Endothelial cell of umbilical vein (primary cell): ENCODE data around the gene TMUB2. TPM values are rescaled to one million over a fixed set of nuclear protein-coding genes. Genes with fewer than 3 reads are reported as not detected.

ENCODE experiments used
- BruUV-seq: library from RNA; stranded (reverse); fragments of 400-500 nt; replicated peaks from 2 replicates; lab custom pipeline; 2021; lab: Mats Ljungman, UMichigan
- CTCF ChIA-PET: fragments of 300-600, 350-600 bp; sonication (Branson Sonifier 250); formaldehyde crosslinking; loops from one replicate; lab custom pipeline; 2021; ENCODE audit warnings: antibody characterized with exemption, inconsistent platforms; lab: Charles Lee
- POLR2A ChIA-PET: fragments of 300-600, 350-600 bp; sonication (Branson Sonifier 250); formaldehyde crosslinking; loops from one replicate; lab custom pipeline; 2021; ENCODE audit warnings: antibody characterized with exemption, inconsistent platforms; lab: Charles Lee
- DNase-seq: peaks from one replicate; pipeline ENCODE4 v3.0.0-alpha.2; 2011; ENCODE audit warnings: low read depth, low spot score
- FAIRE-seq: peaks from 2 replicates; lab custom pipeline; 2011; peaks lifted over from hg19 to GRCh38; lab: Jason Lieb, UNC
- H2AFZ ChIP-seq: 2 replicates; pipeline ENCODE4 v1.6.0; 2012; ENCODE audit warnings: low read depth, low read length, control low read depth, inconsistent platforms
- H3K27ac ChIP-seq: 2 replicates; pipeline ENCODE4 v1.5.1; 2011; ENCODE audit warnings: low read depth, mild to moderate bottlenecking, control low read depth, low read length, moderate library complexity; ENCODE audit not compliant: insufficient read depth
- H3K27me3 ChIP-seq, 2 experiments: 2 replicates each; pipeline versions ENCODE4 v1.6.0 to v1.6.1; 2011; ENCODE audit warnings: low read length in 2 of 2, mixed read lengths in 1 of 2; ENCODE audit not compliant: control insufficient read depth in 2 of 2, insufficient read depth in 2 of 2
- H3K36me3 ChIP-seq, 2 experiments: 2 replicates in 1 of 2; 3 replicates in 1 of 2; pipeline ENCODE4 v1.5.1; 2011; ENCODE audit warnings: low read length in 2 of 2, mild to moderate bottlenecking in 1 of 2, moderate library complexity in 1 of 2; ENCODE audit not compliant: control insufficient read depth in 2 of 2, insufficient read depth in 2 of 2; ENCODE audit errors: extremely low read depth in 1 of 2
- H3K4me1 ChIP-seq: 3 replicates; pipeline ENCODE4 v1.5.1; 2011; ENCODE audit warnings: mild to moderate bottlenecking, low read length; ENCODE audit not compliant: control insufficient read depth, insufficient read depth; ENCODE audit errors: extremely low read depth
- H3K4me2 ChIP-seq: 2 replicates; pipeline ENCODE4 v1.6.1; 2011; ENCODE audit warnings: low read length, control low read depth, mixed read lengths; ENCODE audit not compliant: insufficient read depth
- H3K4me3 ChIP-seq, 3 experiments: fragments of 200-600 bp in 1 of 3; sonication (generic), shearing (Covaris generic) in 1 of 3; replicated peaks in 1 of 3; 2 replicates each; pipeline ENCODE4 v1.5.1; 2011 to 2016; ENCODE audit warnings: control low read depth in 3 of 3, low read length in 3 of 3, mild to moderate bottlenecking in 2 of 3, inconsistent platforms in 1 of 3, low read depth in 1 of 3, moderate library complexity in 1 of 3; ENCODE audit not compliant: insufficient read depth in 1 of 3
- H3K79me2 ChIP-seq: 2 replicates; pipeline ENCODE4 v1.6.0; 2012; ENCODE audit warnings: low read length, inconsistent platforms; ENCODE audit not compliant: control insufficient read depth, insufficient read depth
- H3K9ac ChIP-seq: replicated peaks from 2 replicates; pipeline ENCODE3; 2011; ENCODE audit warnings: low read length, control low read depth; ENCODE audit not compliant: insufficient read depth; ENCODE audit errors: extremely low read depth
- H3K9me1 ChIP-seq: replicated peaks from 3 replicates; pipeline ENCODE4 v1.6.0; 2011; ENCODE audit warnings: mild to moderate bottlenecking, low read length; ENCODE audit not compliant: control insufficient read depth, insufficient read depth; ENCODE audit errors: extremely low read depth
- H3K9me3 ChIP-seq: replicated peaks from 2 replicates; pipeline ENCODE4 v1.5.1; 2012; ENCODE audit warnings: low read length, inconsistent platforms; ENCODE audit not compliant: control insufficient read depth, insufficient read depth
- H4K20me1 ChIP-seq: replicated peaks from 2 replicates; pipeline ENCODE3; 2011; ENCODE audit warnings: mild to moderate bottlenecking, low read length; ENCODE audit not compliant: control insufficient read depth, insufficient read depth; ENCODE audit errors: extremely low read depth
- MYC ChIP-seq: IDR thresholded peaks from one replicate; pipeline ENCODE4 v1.6.1; 2011; ENCODE audit warnings: mild to moderate bottlenecking, low read depth, low read length
- POLR2A ChIP-seq: IDR thresholded peaks from 2 replicates; pipeline ENCODE4 v1.6.1; 2012; ENCODE audit warnings: low read depth, mild to moderate bottlenecking, control low read depth, low read length
- dilution Hi-C: fragments of 300-500 bp; cut with MboI; formaldehyde crosslinking; loops from one replicate; pipeline ENCODE4 v1.15.0; 2019; ENCODE audit warnings: low sequenced_read_pairs; ENCODE audit not compliant: extremely low pct_ligation_motif_present
- intact Hi-C: fragments of 100-400 bp; cut with micrococcal nuclease; formaldehyde crosslinking; loops from one replicate; pipeline ENCODE4 v1.10.0; 2022
- polyA plus RNA-seq, 4 experiments: library from polyadenylated mRNA; depleted of rRNA in 3 of 4; stranded (reverse) in 3 of 4; unstranded in 1 of 4; fragments of >200 nt; gene quantifications; 2 replicates each; pipeline versions ENCODE4 v1.2.1 to v1.2.3, GENCODE V29; 2011 to 2012; ENCODE audit warnings: missing spikeins in 1 of 4
- total RNA-seq: library from RNA; stranded (reverse); gene quantifications from 2 replicates; pipeline ENCODE4 v1.2.3, GENCODE V29; 2021
- TF ChIP-seq, protein P1 (sequence below), 2 donors: IDR thresholded peaks; 1 replicate in 1 of 2; 2 replicates in 1 of 2; pipeline ENCODE4 v1.5.1; 2011; ENCODE audit warnings: low read length in 2 of 2, mild to moderate bottlenecking in 2 of 2, moderate library complexity in 2 of 2, control low read depth in 1 of 2, inconsistent platforms in 1 of 2, low read depth in 1 of 2; ENCODE audit not compliant: insufficient read depth in 1 of 2; ENCODE audit errors: extremely low read depth in 1 of 2

TMUB2 gene
- total and polyA plus RNA-seq, 2 donors (not counting 3 experiments of a cell fraction or from before 2014, with no cell fraction given): 43.6 to 72.5 TPM

DNA sequence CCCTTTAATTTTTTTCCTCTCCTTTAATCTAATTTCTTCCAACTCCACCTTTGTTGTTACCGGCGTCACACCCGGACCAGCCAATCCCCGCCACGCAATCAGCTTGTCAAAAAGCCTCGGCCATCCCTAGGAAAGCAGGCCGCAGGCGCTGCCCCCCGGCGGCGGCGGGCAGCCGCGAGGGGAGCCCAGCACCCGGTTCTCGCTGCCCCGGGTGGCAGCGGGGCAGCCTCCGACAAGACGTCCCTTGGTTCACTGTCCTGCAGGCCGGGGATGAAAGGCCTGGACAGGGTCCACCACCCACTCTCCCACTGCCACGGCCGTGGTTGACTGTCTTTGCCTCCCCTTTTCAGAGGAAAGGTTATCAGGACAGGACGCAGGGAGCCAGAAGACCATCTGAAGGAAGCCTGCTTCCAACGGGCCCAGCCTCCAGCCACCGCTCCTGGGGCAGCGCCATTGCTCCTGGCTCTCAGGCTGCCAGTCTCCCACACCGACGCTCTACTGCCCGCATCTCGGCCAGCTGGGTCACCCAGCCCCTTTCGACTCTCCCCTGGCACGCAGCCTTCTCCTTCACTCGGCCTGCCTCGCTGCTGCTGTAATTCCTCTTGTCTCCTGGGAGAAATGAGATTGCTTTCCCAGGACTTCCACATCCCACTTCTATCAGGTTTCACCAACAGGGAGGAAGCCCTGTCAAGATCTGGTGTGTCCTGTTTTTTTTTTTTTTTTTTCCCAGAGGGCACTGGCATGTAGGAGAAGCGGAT lies 35.5 kb downstream of the TMUB2 start:
- TF ChIP-seq, protein P1, sequence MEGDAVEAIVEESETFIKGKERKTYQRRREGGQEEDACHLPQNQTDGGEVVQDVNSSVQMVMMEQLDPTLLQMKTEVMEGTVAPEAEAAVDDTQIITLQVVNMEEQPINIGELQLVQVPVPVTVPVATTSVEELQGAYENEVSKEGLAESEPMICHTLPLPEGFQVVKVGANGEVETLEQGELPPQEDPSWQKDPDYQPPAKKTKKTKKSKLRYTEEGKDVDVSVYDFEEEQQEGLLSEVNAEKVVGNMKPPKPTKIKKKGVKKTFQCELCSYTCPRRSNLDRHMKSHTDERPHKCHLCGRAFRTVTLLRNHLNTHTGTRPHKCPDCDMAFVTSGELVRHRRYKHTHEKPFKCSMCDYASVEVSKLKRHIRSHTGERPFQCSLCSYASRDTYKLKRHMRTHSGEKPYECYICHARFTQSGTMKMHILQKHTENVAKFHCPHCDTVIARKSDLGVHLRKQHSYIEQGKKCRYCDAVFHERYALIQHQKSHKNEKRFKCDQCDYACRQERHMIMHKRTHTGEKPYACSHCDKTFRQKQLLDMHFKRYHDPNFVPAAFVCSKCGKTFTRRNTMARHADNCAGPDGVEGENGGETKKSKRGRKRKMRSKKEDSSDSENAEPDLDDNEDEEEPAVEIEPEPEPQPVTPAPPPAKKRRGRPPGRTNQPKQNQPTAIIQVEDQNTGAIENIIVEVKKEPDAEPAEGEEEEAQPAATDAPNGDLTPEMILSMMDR (IDR thresholded peaks at IDR 0.05; ENCODE audit: extremely low read depth in 1 of 2, insufficient read depth in 1 of 2, low read depth in 1 of 2, low read length in 2 of 2): peak; percentile 12 to 34
- TF ChIP-seq MYC: no peak
- TF ChIP-seq POLR2A: peak; percentile 79
- ChIA-PET POLR2A (interaction anchor here (0.6 to 1.4 kb wide), 4 partner anchors 23 to 94 kb away, joined by 4 to 6 read pairs (median 4); partner anchors contain the start of gene ATXN7L3), CTCF (interaction anchor here (0.7 to 7.3 kb wide), 17 partner anchors 11 to 301 kb away, joined by 3 to 68 read pairs (median 4); partner anchors contain the start of genes FAM171A2, RUNDC3A and SLC25A39)
- peaks cover 19% of the 10 kb centered on the region for H3K79me2 ChIP-seq
- no peaks in the 10 kb centered on the region for H3K9me1 ChIP-seq
- dilution Hi-C loops: no loop called here
- DNase-seq: peak; percentile 71
- H4K20me1 ChIP-seq: no peaks in the 10 kb centered on the region
- no peaks in the 10 kb centered on the region for H3K27me3 ChIP-seq
- H3K36me3 ChIP-seq: no peaks in the 10 kb centered on the region
- H3K4me3 ChIP-seq: peak overlapping the region; percentile 34 to 68 (median 46)
- peak overlapping the region; percentile 86 for H3K4me2 ChIP-seq
- FAIRE-seq: peak; percentile 67
- peak overlapping the region; percentile 72 for H3K27ac ChIP-seq
- H3K9me3 ChIP-seq: no peaks in the 10 kb centered on the region
- peak overlapping the region; percentile 38 for H3K9ac ChIP-seq
- BruUV-seq: no TSS peak
- peak overlapping the region; percentile 43 for H2AFZ ChIP-seq
- intact Hi-C loops: loop anchor here (1.0 to 5.0 kb wide), 2 partner anchors 85 to 102 kb away; partner anchors contain the start of genes RUNDC3A and SLC25A39
- peaks cover 37% of the 10 kb centered on the region for H3K4me1 ChIP-seq
